Lung (tissue), 12 donors: Measurements from ENCODE around the gene OXNAD1. TPM values are rescaled to one million over a fixed set of nuclear protein-coding genes. Genes with fewer than 3 reads are reported as not detected.

Experiments used
- ATAC-seq: fragments of 200-7000 bp; cut with Tn5 transposase; one replicate; pipeline ENCODE4 v1.9.1; 2020; ENCODE audit warnings: moderate number of reproducible peaks; ENCODE audit not compliant: insufficient read depth, low FRiP score
- DNase-seq, 3 donors: peaks; one replicate each; pipeline ENCODE4 v3.0.0-alpha.2; 2013 to 2017
- H3K27ac ChIP-seq, 2 donors: one replicate each; pipeline ENCODE4 v1.5.1; 2013; ENCODE audit warnings: mild to moderate bottlenecking in 2 of 2, moderate library complexity in 2 of 2, control low read depth in 1 of 2, inconsistent platforms in 1 of 2, low read depth in 1 of 2, low read length in 1 of 2
- H3K27me3 ChIP-seq, 3 donors: one replicate each; pipeline ENCODE4 v1.5.1; 2013; ENCODE audit warnings: low read length in 2 of 3; ENCODE audit not compliant: control insufficient read depth in 3 of 3, insufficient read depth in 3 of 3
- H3K36me3 ChIP-seq, 4 donors: one replicate each; pipeline ENCODE4 v1.5.1; 2013; ENCODE audit warnings: low read length in 4 of 4, mild to moderate bottlenecking in 1 of 4, moderate library complexity in 1 of 4; ENCODE audit not compliant: control insufficient read depth in 4 of 4, insufficient read depth in 4 of 4
- H3K4me1 ChIP-seq, 5 donors: one replicate each; pipeline ENCODE4 v1.5.1; 2013; ENCODE audit warnings: low read length in 5 of 5, mild to moderate bottlenecking in 2 of 5, moderate library complexity in 1 of 5; ENCODE audit not compliant: control insufficient read depth in 5 of 5, insufficient read depth in 5 of 5
- H3K4me3 ChIP-seq: one replicate; pipeline ENCODE4 v1.5.1; 2013; ENCODE audit warnings: mild to moderate bottlenecking, control low read depth, moderate library complexity
- H3K9ac ChIP-seq, 2 donors: one replicate each; pipeline ENCODE4 v1.5.1; 2013; ENCODE audit warnings: low read length in 2 of 2, control low read depth in 1 of 2; ENCODE audit not compliant: insufficient read depth in 1 of 2
- H3K9me3 ChIP-seq, 4 donors: one replicate each; pipeline ENCODE4 v1.5.1; 2013; ENCODE audit warnings: low read length in 3 of 4, mild to moderate bottlenecking in 1 of 4, moderate library complexity in 1 of 4; ENCODE audit not compliant: control insufficient read depth in 4 of 4, insufficient read depth in 3 of 4
- WGBS, 2 donors: extraction: QIAGEN DNeasy Blood & Tissue Kit; methylation state at CpG; one replicate each; pipeline ENCODE4 v1.1.7; 2013; 5-methylcytosine and 5-hydroxymethylcytosine counted together
- polyA plus RNA-seq, 2 donors: library from polyadenylated mRNA; stranded (reverse); fragments of 200-250 nt; gene quantifications; one replicate each; pipeline ENCODE4 v1.2.1, GENCODE V29; 2013
- total RNA-seq, 2 donors: library from RNA; depleted of rRNA in 1 of 2; stranded (reverse); fragments of >200 nt in 1 of 2; gene quantifications; one replicate each; pipeline ENCODE4 v1.2.1, GENCODE V29; 2014 to 2021
- TF ChIP-seq, protein P1 (sequence below): IDR thresholded peaks from 2 replicates; pipeline ENCODE4 v1.5.1; 2012; ENCODE audit warnings: mild to moderate bottlenecking; ENCODE audit errors: control extremely low read depth, extremely low read depth
- donor health status: control.
- donor health status: control.
- donor health status: Bipolar disorder and iron deficiency.
- donor health status: healthy.
- donor health status: DM: yes; HTN: yes; CAD: no.

The OXNAD1 gene
- total and polyA plus RNA-seq, 4 donors = 4.4 to 23.4 (median 9.4) TPM

DNA sequence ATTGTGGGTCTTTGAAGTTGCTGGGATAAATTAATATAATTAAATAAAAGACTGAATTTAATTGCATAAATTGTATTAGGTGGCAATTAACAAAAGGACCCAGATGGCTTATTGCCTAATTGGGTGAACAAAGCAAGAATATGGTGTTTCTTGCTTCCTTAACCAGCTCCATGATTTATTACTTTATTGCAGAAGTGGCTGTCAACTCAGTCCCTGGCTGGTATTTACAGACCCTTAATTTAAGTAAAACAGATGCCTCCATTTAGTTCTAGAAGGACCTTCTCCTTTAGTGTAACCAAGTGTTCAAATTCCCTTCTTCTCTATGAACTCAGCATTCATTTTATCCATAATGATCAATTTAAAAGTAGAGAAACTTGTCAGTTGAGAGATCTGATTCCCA, 35.3 kb upstream of the OXNAD1 start:
- H3K9me3 ChIP-seq = no peaks in the 10 kb centered on the region
- no peak overlapping the region for H3K9ac ChIP-seq
- H3K27me3 ChIP-seq = no peaks in the 10 kb centered on the region
- no peak overlapping the region for H3K27ac ChIP-seq
- TF ChIP-seq, protein P1, sequence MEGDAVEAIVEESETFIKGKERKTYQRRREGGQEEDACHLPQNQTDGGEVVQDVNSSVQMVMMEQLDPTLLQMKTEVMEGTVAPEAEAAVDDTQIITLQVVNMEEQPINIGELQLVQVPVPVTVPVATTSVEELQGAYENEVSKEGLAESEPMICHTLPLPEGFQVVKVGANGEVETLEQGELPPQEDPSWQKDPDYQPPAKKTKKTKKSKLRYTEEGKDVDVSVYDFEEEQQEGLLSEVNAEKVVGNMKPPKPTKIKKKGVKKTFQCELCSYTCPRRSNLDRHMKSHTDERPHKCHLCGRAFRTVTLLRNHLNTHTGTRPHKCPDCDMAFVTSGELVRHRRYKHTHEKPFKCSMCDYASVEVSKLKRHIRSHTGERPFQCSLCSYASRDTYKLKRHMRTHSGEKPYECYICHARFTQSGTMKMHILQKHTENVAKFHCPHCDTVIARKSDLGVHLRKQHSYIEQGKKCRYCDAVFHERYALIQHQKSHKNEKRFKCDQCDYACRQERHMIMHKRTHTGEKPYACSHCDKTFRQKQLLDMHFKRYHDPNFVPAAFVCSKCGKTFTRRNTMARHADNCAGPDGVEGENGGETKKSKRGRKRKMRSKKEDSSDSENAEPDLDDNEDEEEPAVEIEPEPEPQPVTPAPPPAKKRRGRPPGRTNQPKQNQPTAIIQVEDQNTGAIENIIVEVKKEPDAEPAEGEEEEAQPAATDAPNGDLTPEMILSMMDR = no peak
- no peak for ATAC-seq
- no peak for DNase-seq
- no peak overlapping the region for H3K4me3 ChIP-seq
- H3K4me1 ChIP-seq = no peaks in the 10 kb centered on the region
- no peaks in the 10 kb centered on the region for H3K36me3 ChIP-seq

- no peaks in the 10 kb centered on the region for H3K4me1 ChIP-seq
- no peak overlapping the region for H3K9ac ChIP-seq
- no peak for ATAC-seq
- no peak for DNase-seq
- H3K36me3 ChIP-seq = no peaks in the 10 kb centered on the region
- 94 to 98% methylated on average over 2 of the region's 2 CpGs for WGBS, 2 donors
- H3K4me3 ChIP-seq = no peak overlapping the region
- TF ChIP-seq, protein P1 = no peak
- no peak overlapping the region for H3K27ac ChIP-seq
- H3K27me3 ChIP-seq = no peaks in the 10 kb centered on the region
- no peaks in the 10 kb centered on the region for H3K9me3 ChIP-seq
Observed at GRCh38 chr3:16231983-16232382, 33.0 kb upstream of the OXNAD1 start.

DNA sequence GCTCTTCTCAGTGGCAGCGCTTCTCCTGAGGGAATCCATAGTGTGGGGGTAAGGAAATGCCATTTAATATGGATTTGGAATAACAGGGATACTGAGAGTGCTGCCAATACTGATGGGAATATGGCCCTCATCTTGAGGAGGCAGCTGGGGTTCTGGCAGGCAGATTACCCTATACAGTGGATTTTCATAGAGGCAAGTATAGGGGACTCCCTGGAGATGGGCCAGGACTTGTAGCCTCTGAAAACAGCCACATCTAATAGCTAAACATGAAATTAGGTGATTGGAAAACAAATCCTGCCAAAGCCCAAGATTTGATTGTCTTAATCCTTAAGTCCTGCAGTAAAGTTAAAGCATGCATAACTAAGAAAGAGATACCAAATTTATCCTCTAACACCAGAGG, 31.2 kb upstream of the OXNAD1 start:
- TF ChIP-seq, protein P1 = no peak
- H3K4me1 ChIP-seq = peaks cover 0 to 1% (median 0%) of the 10 kb centered on the region in 5 donors
- no peak overlapping the region for H3K4me3 ChIP-seq
- H3K9me3 ChIP-seq = no peaks in the 10 kb centered on the region
- H3K36me3 ChIP-seq = no peaks in the 10 kb centered on the region
- ATAC-seq (no peak), DNase-seq (peak in 2 of 3 donors; percentile 26 to 32)
- H3K27me3 ChIP-seq = no peaks in the 10 kb centered on the region
- no peak overlapping the region for H3K9ac ChIP-seq
- 97 to 99% methylated on average over 1 of the region's 1 CpG for WGBS, 2 donors
- no peak overlapping the region for H3K27ac ChIP-seq

DNA sequence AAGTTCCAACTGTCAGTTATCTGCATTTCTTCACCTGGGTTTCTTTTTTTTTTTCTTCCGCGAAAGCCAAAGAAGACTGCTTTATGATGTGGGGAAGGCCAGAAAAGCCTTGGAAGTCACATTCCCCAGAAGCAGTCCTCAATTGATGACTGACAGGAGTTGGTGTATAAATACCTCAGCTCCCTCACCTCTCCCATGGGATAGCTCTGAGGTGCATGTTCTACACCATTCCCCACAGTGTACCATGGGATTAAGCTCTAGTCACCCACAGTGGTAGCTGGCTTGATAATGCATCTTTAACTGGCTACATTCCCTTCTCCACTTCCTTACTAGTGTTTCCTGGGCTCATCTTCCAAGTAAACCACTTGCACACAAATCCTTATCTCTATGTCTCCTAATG, 30.7 kb upstream of the OXNAD1 start:
- Histone ChIP-seq H3K27me3 (no peaks in the 10 kb centered on the region), H3K27ac (no peak overlapping the region), H3K4me1 (peaks cover 0 to 6% (median 0%) of the 10 kb centered on the region in 5 donors), H3K9me3 (no peaks in the 10 kb centered on the region), H3K36me3 (no peaks in the 10 kb centered on the region), H3K9ac (no peak overlapping the region), H3K4me3 (no peak overlapping the region)
- DNase-seq = no peak
- no peak for ATAC-seq
- 100% methylated on average over 2 of the region's 2 CpGs for WGBS, 2 donors
- TF ChIP-seq, protein P1 = no peak
